GM20431 (cell line): ENCODE data around the gene ADNP.
"Not testable (repeated sequence)": the region's sequence is repeated elsewhere in the genome, so short reads cannot be mapped to it uniquely, and the experiment has no call there.

ENCODE experiments used
- in situ Hi-C: fragments of 300-500 bp; cut with MseI, MboI; formaldehyde crosslinking; loops from one replicate; pipeline ENCODE4 v1.15.0; 2020; ENCODE audit warnings: low sequenced_read_pairs; ENCODE audit not compliant: unreplicated experiment

Gene ADNP

GRCh38 chr20:50909413-50909812, 21.8 kb downstream of the ADNP start:
- in situ Hi-C loops = no loop called here

- in situ Hi-C loops = no loop called here
Measured at GRCh38 chr20:50904067-50904570, 27.1 kb downstream of the ADNP start.

- in situ Hi-C loops = no loop called here
Measured at GRCh38 chr20:50903353-50904051, 27.7 kb downstream of the ADNP start.

GRCh38 chr20:50901301-50901700, 29.9 kb downstream of the ADNP start:
- in situ Hi-C loops = no loop called here

GRCh38 chr20:50900261-50900660, 31.0 kb downstream of the ADNP start:
- in situ Hi-C loops = no loop called here

- in situ Hi-C loops = no loop called here
Measured at GRCh38 chr20:50898475-50898874, 32.8 kb downstream of the ADNP start.

GRCh38 chr20:50895111-50895830, 36.0 kb downstream of the ADNP start:
- in situ Hi-C loops = no loop called here

GRCh38 chr20:50893620-50894019, 37.6 kb downstream of the ADNP start:
- in situ Hi-C loops = no loop called here

GRCh38 chr20:50892394-50892793, 38.8 kb downstream of the ADNP start:
- in situ Hi-C loops = no loop called here

- in situ Hi-C loops = no loop called here
Measured at GRCh38 chr20:50891138-50891537, 40.1 kb downstream of the ADNP start.

GRCh38 chr20:50887576-50887975, 43.7 kb downstream of the ADNP start:
- in situ Hi-C loops = no loop called here

- in situ Hi-C loops = no loop called here
Measured at GRCh38 chr20:50886184-50886790, 45.0 kb downstream of the ADNP start.

GRCh38 chr20:50885781-50886180, 45.5 kb downstream of the ADNP start:
- in situ Hi-C loops = no loop called here

- in situ Hi-C loops = no loop called here
Measured at GRCh38 chr20:50885068-50885467, 46.2 kb downstream of the ADNP start.

- in situ Hi-C loops = no loop called here
Measured at GRCh38 chr20:50883856-50884255, 47.4 kb downstream of the ADNP start.

- in situ Hi-C loops = not testable (repeated sequence)
Measured at GRCh38 chr20:50881759-50882424, 49.3 kb downstream of the ADNP start.

GRCh38 chr20:50879649-50880550, 51.3 kb downstream of the ADNP start:
- in situ Hi-C loops = no loop called here

- in situ Hi-C loops = no loop called here
Measured at GRCh38 chr20:50877232-50877743, 53.9 kb downstream of the ADNP start.

GRCh38 chr20:50876816-50877215, 54.4 kb downstream of the ADNP start:
- in situ Hi-C loops = no loop called here
